H9 (cell line): ENCODE data around the gene DDX18. TPM values are rescaled to one million over a fixed set of nuclear protein-coding genes. Genes with fewer than 3 reads are reported as not detected.
"Not testable (repeated sequence)": the region's sequence is repeated elsewhere in the genome, so short reads cannot be mapped to it uniquely, and the experiment has no call there.

Experiments used
- DNase-seq: peaks from one replicate; pipeline ENCODE4 v3.0.0-alpha.2; 2017
- H2AFZ ChIP-seq: one replicate; pipeline ENCODE4 v1.6.1; 2013; ENCODE audit warnings: mild to moderate bottlenecking, low read length, control low read depth, moderate library complexity
- H2AK5ac ChIP-seq: 2 replicates; pipeline ENCODE4 v1.6.1; 2013; ENCODE audit warnings: low read length, control low read depth, mixed read lengths; ENCODE audit not compliant: insufficient read length
- H2BK120ac ChIP-seq: one replicate; pipeline ENCODE4 v1.6.1; 2013; ENCODE audit warnings: low read depth, mild to moderate bottlenecking, low read length, control low read depth, inconsistent platforms; ENCODE audit not compliant: poor library complexity, severe bottlenecking
- H2BK12ac ChIP-seq: 2 replicates; pipeline ENCODE4 v1.6.1; 2013; ENCODE audit warnings: low read length, control low read depth, mixed read lengths, low read depth; ENCODE audit not compliant: insufficient read length
- H2BK15ac ChIP-seq: 2 replicates; pipeline ENCODE4 v1.6.1; 2013; ENCODE audit warnings: low read depth, low read length, control low read depth
- H2BK20ac ChIP-seq: one replicate; pipeline ENCODE4 v1.6.1; 2013; ENCODE audit warnings: low read depth, mild to moderate bottlenecking, low read length, control low read depth, inconsistent platforms; ENCODE audit not compliant: poor library complexity, severe bottlenecking
- H2BK5ac ChIP-seq: 2 replicates; pipeline ENCODE4 v1.6.1; 2013; ENCODE audit warnings: low read length, control low read depth, mixed read lengths; ENCODE audit not compliant: insufficient read length
- H3K14ac ChIP-seq: 2 replicates; pipeline ENCODE4 v1.6.1; 2013; ENCODE audit warnings: low read length, control low read depth; ENCODE audit not compliant: insufficient read depth
- H3K18ac ChIP-seq: 2 replicates; pipeline ENCODE4 v1.6.1; 2013; ENCODE audit warnings: low read depth, mild to moderate bottlenecking, mixed read lengths, low read length, control low read depth; ENCODE audit not compliant: insufficient read length
- H3K23ac ChIP-seq: 2 replicates; pipeline ENCODE4 v1.6.1; 2013; ENCODE audit warnings: low read length, control low read depth, mixed read lengths, low read depth; ENCODE audit not compliant: insufficient read length
- H3K23me2 ChIP-seq: 2 replicates; pipeline ENCODE4 v1.6.1; 2013; ENCODE audit warnings: low read depth, mild to moderate bottlenecking, mixed read lengths, low read length, control low read depth; ENCODE audit not compliant: insufficient read length, poor library complexity, severe bottlenecking
- H3K27ac ChIP-seq: 2 replicates; pipeline ENCODE4 v1.5.1; 2013; ENCODE audit warnings: low read length, control low read depth, mixed read lengths, low read depth; ENCODE audit not compliant: insufficient read length
- H3K27me3 ChIP-seq: 2 replicates; pipeline ENCODE4 v1.6.1; 2013; ENCODE audit warnings: low read length, control low read depth, inconsistent platforms; ENCODE audit not compliant: insufficient read depth
- H3K4ac ChIP-seq: 2 replicates; pipeline ENCODE4 v1.6.1; 2013; ENCODE audit warnings: low read depth, mild to moderate bottlenecking, control low read depth, inconsistent platforms, low read length, moderate library complexity
- H3K4me1 ChIP-seq: 2 replicates; pipeline ENCODE4 v1.6.1; 2013; ENCODE audit warnings: low read length, control low read depth, inconsistent platforms; ENCODE audit not compliant: insufficient read depth
- H3K4me2 ChIP-seq: 2 replicates; pipeline ENCODE4 v1.6.1; 2013; ENCODE audit warnings: low read length, control low read depth, mixed read lengths; ENCODE audit not compliant: insufficient read length, insufficient read depth
- H3K56ac ChIP-seq: 2 replicates; pipeline ENCODE4 v1.6.1; 2013; ENCODE audit warnings: low read depth, mild to moderate bottlenecking, mixed read lengths, low read length, control low read depth; ENCODE audit not compliant: insufficient read length
- H3K79me1 ChIP-seq: 2 replicates; pipeline ENCODE4 v1.6.1; 2013; ENCODE audit warnings: low read depth, mild to moderate bottlenecking, moderate library complexity, low read length, control low read depth, inconsistent platforms; ENCODE audit not compliant: insufficient read depth, poor library complexity, severe bottlenecking
- H3K79me2 ChIP-seq: 2 replicates; pipeline ENCODE4 v1.6.1; 2013; ENCODE audit warnings: low read length, control low read depth, inconsistent platforms; ENCODE audit not compliant: insufficient read depth
- H3K9ac ChIP-seq: 2 replicates; pipeline ENCODE4 v1.6.1; 2013; ENCODE audit warnings: low read length, control low read depth, mixed read lengths; ENCODE audit not compliant: insufficient read length; ENCODE audit errors: extremely low read depth
- H3K9me3 ChIP-seq: one replicate; pipeline ENCODE4 v1.6.1; 2013; ENCODE audit warnings: low read depth, low read length, inconsistent platforms; ENCODE audit not compliant: control insufficient read depth
- H3T11ph ChIP-seq: one replicate; pipeline ENCODE4 v1.6.1; 2013; ENCODE audit warnings: mild to moderate bottlenecking, low read length, control low read depth, inconsistent platforms
- H4K20me1 ChIP-seq: one replicate; pipeline ENCODE4 v1.6.1; 2013; ENCODE audit not compliant: control insufficient read depth, insufficient read length, insufficient read depth
- H4K5ac ChIP-seq: 2 replicates; pipeline ENCODE4 v1.6.1; 2013; ENCODE audit warnings: low read depth, mild to moderate bottlenecking, mixed read lengths, low read length, control low read depth; ENCODE audit not compliant: insufficient read length
- H4K8ac ChIP-seq: replicated peaks from 2 replicates; pipeline ENCODE4 v1.6.1; 2013; ENCODE audit warnings: low read length, control low read depth, mixed read lengths, low read depth; ENCODE audit not compliant: insufficient read length
- H4K91ac ChIP-seq: 2 replicates; pipeline ENCODE4 v1.6.1; 2013; ENCODE audit warnings: low read depth, mild to moderate bottlenecking, moderate library complexity, mixed read lengths, low read length, control low read depth; ENCODE audit not compliant: insufficient read length
- H3K27ac Mint-ChIP-seq, 3 experiments: 2 replicates in 2 of 3; 3 replicates in 1 of 3; pipeline ENCODE4 v1.8.0; 2020 to 2021; ENCODE audit warnings: mixed read lengths in 3 of 3, mild to moderate bottlenecking in 1 of 3, moderate library complexity in 1 of 3
- H3K27me3 Mint-ChIP-seq: 2 replicates; pipeline ENCODE4 v1.8.0; 2021; ENCODE audit warnings: low read depth, mild to moderate bottlenecking, moderate library complexity, mixed read lengths
- H3K36me3 Mint-ChIP-seq, 3 experiments: 2 replicates in 2 of 3; 3 replicates in 1 of 3; pipeline ENCODE4 v1.8.0; 2020 to 2021; ENCODE audit warnings: low read depth in 3 of 3, mixed read lengths in 3 of 3; ENCODE audit not compliant: insufficient read depth in 1 of 3
- H3K4me1 Mint-ChIP-seq, 2 experiments: 2 replicates each; pipeline ENCODE4 v1.8.0; 2020; ENCODE audit warnings: mixed read lengths in 2 of 2
- H3K4me3 Mint-ChIP-seq, 2 experiments: 2 replicates in 1 of 2; 3 replicates in 1 of 2; pipeline ENCODE4 v1.8.0; 2020 to 2021; ENCODE audit warnings: mild to moderate bottlenecking in 2 of 2, mixed read lengths in 2 of 2, moderate library complexity in 1 of 2
- H3K9me3 Mint-ChIP-seq, 2 experiments: 2 replicates in 1 of 2; 3 replicates in 1 of 2; pipeline ENCODE4 v1.8.0; 2020; ENCODE audit warnings: mild to moderate bottlenecking in 2 of 2, mixed read lengths in 2 of 2, moderate library complexity in 1 of 2
- WGBS: extraction: QIAGEN DNeasy Blood & Tissue Kit; methylation state at CpG from one replicate; pipeline ENCODE4 v1.1.7; 2013; ENCODE audit warnings: missing lambda C conversion rate, low lambda C conversion rate, mixed read lengths; ENCODE audit not compliant: insufficient read length; ENCODE audit errors: extremely low coverage; 5-methylcytosine and 5-hydroxymethylcytosine counted together
- total RNA-seq: library from RNA; stranded (reverse); gene quantifications from 2 replicates; pipeline ENCODE4 v1.2.1, GENCODE V29; 2021
- TF ChIP-seq, protein P1 (sequence below): fragments of 200-600 bp; sonication (generic); conservative IDR thresholded peaks from 3 replicates; pipeline ENCODE4 v1.8.0; 2021; ENCODE audit warnings: antibody characterized with exemption, mild to moderate bottlenecking

Gene DDX18
- total RNA-seq, 1 experiment from 2014 or later = 115 TPM

GRCh38 chr2:117803644-117804325 is 10.7 kb upstream of the DDX18 start:
- not testable (repeated sequence) for H3K18ac ChIP-seq, H2AK5ac ChIP-seq, H3K14ac ChIP-seq, H2BK5ac ChIP-seq, H2BK20ac ChIP-seq, H4K8ac ChIP-seq, H3K56ac ChIP-seq, H2AFZ ChIP-seq, H2BK120ac ChIP-seq, H2BK12ac ChIP-seq, H2BK15ac ChIP-seq, H4K91ac ChIP-seq, H3K4me1 ChIP-seq, H3K27ac ChIP-seq, H3T11ph ChIP-seq, H3K23me2 ChIP-seq, H3K79me1 ChIP-seq, H3K4ac ChIP-seq, DNase-seq, H4K20me1 ChIP-seq, H3K36me3 Mint-ChIP-seq, H4K5ac ChIP-seq, H3K79me2 ChIP-seq, H3K9me3 Mint-ChIP-seq, H3K23ac ChIP-seq, H3K27me3 ChIP-seq, H3K9me3 ChIP-seq
- Mint-ChIP-seq H3K27me3 (peaks cover 10% of the 10 kb centered on the region), H3K4me3 (peak overlapping the region; percentile 82 to 91), H3K4me1 (peaks cover 13 to 15% of the 10 kb centered on the region in 2 experiments), H3K27ac (peak overlapping the region in 2 of 3 experiments; percentile 95 to 96; a peak in 4 of 7 replicates)
- TF ChIP-seq, protein P1, sequence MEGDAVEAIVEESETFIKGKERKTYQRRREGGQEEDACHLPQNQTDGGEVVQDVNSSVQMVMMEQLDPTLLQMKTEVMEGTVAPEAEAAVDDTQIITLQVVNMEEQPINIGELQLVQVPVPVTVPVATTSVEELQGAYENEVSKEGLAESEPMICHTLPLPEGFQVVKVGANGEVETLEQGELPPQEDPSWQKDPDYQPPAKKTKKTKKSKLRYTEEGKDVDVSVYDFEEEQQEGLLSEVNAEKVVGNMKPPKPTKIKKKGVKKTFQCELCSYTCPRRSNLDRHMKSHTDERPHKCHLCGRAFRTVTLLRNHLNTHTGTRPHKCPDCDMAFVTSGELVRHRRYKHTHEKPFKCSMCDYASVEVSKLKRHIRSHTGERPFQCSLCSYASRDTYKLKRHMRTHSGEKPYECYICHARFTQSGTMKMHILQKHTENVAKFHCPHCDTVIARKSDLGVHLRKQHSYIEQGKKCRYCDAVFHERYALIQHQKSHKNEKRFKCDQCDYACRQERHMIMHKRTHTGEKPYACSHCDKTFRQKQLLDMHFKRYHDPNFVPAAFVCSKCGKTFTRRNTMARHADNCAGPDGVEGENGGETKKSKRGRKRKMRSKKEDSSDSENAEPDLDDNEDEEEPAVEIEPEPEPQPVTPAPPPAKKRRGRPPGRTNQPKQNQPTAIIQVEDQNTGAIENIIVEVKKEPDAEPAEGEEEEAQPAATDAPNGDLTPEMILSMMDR = peak; percentile 21; the same call in 1 of the 3 replicates
- H3K9ac ChIP-seq = peak overlapping the region; percentile 54
- WGBS = no CpG with 5 or more reads among the region's 35 CpGs
- H3K4me2 ChIP-seq = peak overlapping the region; percentile 55
